ENCODE measurements around the gene EXOC4. TPM values are rescaled to one million over a fixed set of nuclear protein-coding genes. Genes with fewer than 3 reads are reported as not detected.

Gene EXOC4
- total and polyA plus RNA-seq, 9 donors, result 26.8 to 80.5 (median 70.7) TPM

GRCh38 chr7:133349101-133349500 lies 96.2 kb downstream of the EXOC4 start:
- WGBS, 3 donors, result 97 to 98% (median 97%) methylated on average over 2 of the region's 2 CpGs
- no peak for TF ChIP-seq EP300 (IDR thresholded peaks at IDR 0.05)
- TF ChIP-seq POLR2A (IDR thresholded peaks at IDR 0.05), result no peak
- no peak for TF ChIP-seq CTCF (IDR thresholded peaks at IDR 0.05)
- H3K4me3 ChIP-seq, result no peak overlapping the region

GRCh38 chr7:133352430-133352829 lies 99.6 kb downstream of the EXOC4 start:
- 98 to 99% (median 99%) methylated on average over 2 of the region's 2 CpGs for WGBS, 3 donors

More at GRCh38 chr7:133349101-133349500, 96.2 kb downstream of the EXOC4 start:
- H3K9me3 ChIP-seq, result no peaks in the 10 kb centered on the region
- no peaks in the 10 kb centered on the region for H3K36me3 ChIP-seq
- no peak overlapping the region for H3K27ac ChIP-seq
- H3K4me1 ChIP-seq (ENCODE audit: insufficient read depth), result no peaks in the 10 kb centered on the region
- no peak for DNase-seq
- H3K27me3 ChIP-seq, result no peaks in the 10 kb centered on the region
- intact Hi-C loops (cut with DNase I), result no loop called here

GRCh38 chr7:133353775-133354174 lies 100.9 kb downstream of the EXOC4 start:
- H3K4me3 ChIP-seq, result no peak overlapping the region
- no peaks in the 10 kb centered on the region for H3K36me3 ChIP-seq
- TF ChIP-seq CTCF (IDR thresholded peaks at IDR 0.05) (no peak), EP300 (IDR thresholded peaks at IDR 0.05) (no peak), POLR2A (IDR thresholded peaks at IDR 0.05) (no peak)
- no peak overlapping the region for H3K27ac ChIP-seq
- H3K27me3 ChIP-seq, result no peaks in the 10 kb centered on the region
- intact Hi-C loops (cut with DNase I), result no loop called here
- H3K4me1 ChIP-seq (ENCODE audit: insufficient read depth), result no peaks in the 10 kb centered on the region
- DNase-seq, result no peak
- no peaks in the 10 kb centered on the region for H3K9me3 ChIP-seq
- 93 to 96% (median 95%) methylated on average over 1 of the region's 1 CpG for WGBS, 3 donors

More at GRCh38 chr7:133352430-133352829, 99.6 kb downstream of the EXOC4 start:
- intact Hi-C loops (cut with DNase I), result no loop called here
- DNase-seq, result no peak
- no peak overlapping the region for H3K27ac ChIP-seq
- no peaks in the 10 kb centered on the region for H3K36me3 ChIP-seq
- H3K9me3 ChIP-seq, result no peaks in the 10 kb centered on the region
- no peaks in the 10 kb centered on the region for H3K27me3 ChIP-seq
- TF ChIP-seq EP300 (IDR thresholded peaks at IDR 0.05), result no peak
- no peak for TF ChIP-seq POLR2A (IDR thresholded peaks at IDR 0.05)
- no peak for TF ChIP-seq CTCF (IDR thresholded peaks at IDR 0.05)
- H3K4me1 ChIP-seq (ENCODE audit: insufficient read depth), result no peaks in the 10 kb centered on the region
- no peak overlapping the region for H3K4me3 ChIP-seq

- no peaks in the 10 kb centered on the region for H3K9me3 ChIP-seq
- intact Hi-C loops (cut with DNase I), result no loop called here
- H3K4me3 ChIP-seq, result no peak overlapping the region
- TF ChIP-seq POLR2A (IDR thresholded peaks at IDR 0.05), result no peak
- TF ChIP-seq EP300 (IDR thresholded peaks at IDR 0.05), result no peak
- no peak for TF ChIP-seq CTCF (IDR thresholded peaks at IDR 0.05)
- no peaks in the 10 kb centered on the region for H3K27me3 ChIP-seq
- no peaks in the 10 kb centered on the region for H3K4me1 ChIP-seq (ENCODE audit: insufficient read depth)
- 91 to 94% (median 93%) methylated on average over 5 of the region's 5 CpGs for WGBS, 3 donors
- DNase-seq, result no peak
- H3K27ac ChIP-seq, result no peak overlapping the region
- no peaks in the 10 kb centered on the region for H3K36me3 ChIP-seq
These were observed 101.9 kb downstream of the EXOC4 start for GRCh38 chr7:133354546-133355324.

All from ovary (tissue), 9 donors.